Activated CD4-positive, alpha-beta T cell treated with anti-CD3 and anti-CD28 coated beads for 1 hour (primary cell): ENCODE measurements around the gene TPPP.
"Not testable (repeated sequence)": the region's sequence is repeated elsewhere in the genome, so short reads cannot be mapped to it uniquely, and the experiment has no call there.

Experiments
- DNase-seq: peaks from one replicate; pipeline ENCODE4 v3.0.0-alpha.2; 2020

Gene TPPP

GRCh38 chr5:643811-644271, 49.3 kb downstream of the TPPP start:
- DNase-seq, result no peak

- DNase-seq, result no peak
Observed at GRCh38 chr5:643351-643801, 49.8 kb downstream of the TPPP start.

- DNase-seq, result no peak
Observed at GRCh38 chr5:642481-642880, 50.7 kb downstream of the TPPP start.

DNA sequence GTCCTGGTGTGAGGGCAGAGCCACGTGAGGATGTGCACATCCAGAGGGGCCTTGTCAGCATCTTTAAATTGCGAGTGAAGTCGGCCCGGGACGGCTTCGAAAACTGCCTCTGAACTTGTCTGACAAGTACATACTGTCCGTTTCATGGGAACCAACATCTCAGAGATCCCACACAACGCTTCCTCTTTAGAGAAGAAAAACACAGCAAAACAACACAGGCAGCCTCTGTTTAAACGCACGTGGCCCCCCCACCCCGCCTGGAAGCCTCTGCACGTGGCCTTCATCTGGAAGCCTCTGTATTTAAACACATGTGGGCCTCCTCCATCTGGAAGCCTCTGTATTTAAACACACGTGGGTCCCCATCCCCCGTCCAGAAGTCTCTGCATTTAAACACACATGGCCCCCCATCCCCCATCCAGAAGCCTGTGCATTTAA, 51.8 kb downstream of the TPPP start:
- DNase-seq, result no peak

DNA sequence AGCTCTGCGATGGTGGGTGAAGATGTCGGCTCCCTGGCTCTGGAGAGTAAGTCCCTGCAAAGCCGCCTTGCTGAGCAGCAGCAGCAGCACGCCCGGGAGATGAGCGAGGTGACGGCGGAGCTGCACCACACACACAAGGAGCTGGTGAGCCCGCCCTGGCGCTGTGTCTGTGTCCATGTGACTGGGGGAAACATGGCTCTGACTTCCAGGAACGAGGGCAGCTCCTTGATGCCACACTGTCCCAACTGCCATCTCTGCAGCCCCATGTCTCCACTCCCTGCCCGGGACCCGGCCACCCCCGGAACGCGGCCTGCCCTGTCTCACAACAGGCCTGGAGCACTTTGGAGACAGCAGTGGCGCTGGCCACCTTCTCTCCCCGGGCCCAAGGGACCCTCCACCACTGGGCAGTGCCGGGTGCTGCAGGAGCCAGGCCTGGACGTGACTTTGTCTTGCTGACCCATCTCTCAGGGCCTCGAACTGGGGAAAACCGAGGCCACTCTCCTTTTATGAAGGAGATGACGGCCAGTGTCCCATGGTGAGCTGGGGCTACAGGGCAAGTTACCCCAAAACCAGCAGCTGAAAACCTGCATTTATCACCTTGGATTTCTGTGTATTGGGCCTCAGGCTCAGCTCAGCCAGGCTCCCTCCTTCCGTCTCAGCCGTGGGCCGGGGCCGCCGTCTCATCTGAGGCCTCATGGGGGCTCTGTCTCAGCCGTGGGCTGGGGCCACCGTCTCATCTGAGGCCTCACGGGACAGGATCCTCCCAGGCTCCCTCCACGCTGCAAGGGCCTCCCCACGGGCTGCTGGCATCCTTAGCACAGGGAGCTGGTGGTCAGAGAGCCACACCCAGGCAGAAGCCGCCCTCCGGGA, 52.5 kb downstream of the TPPP start:
- DNase-seq, result no peak

DNA sequence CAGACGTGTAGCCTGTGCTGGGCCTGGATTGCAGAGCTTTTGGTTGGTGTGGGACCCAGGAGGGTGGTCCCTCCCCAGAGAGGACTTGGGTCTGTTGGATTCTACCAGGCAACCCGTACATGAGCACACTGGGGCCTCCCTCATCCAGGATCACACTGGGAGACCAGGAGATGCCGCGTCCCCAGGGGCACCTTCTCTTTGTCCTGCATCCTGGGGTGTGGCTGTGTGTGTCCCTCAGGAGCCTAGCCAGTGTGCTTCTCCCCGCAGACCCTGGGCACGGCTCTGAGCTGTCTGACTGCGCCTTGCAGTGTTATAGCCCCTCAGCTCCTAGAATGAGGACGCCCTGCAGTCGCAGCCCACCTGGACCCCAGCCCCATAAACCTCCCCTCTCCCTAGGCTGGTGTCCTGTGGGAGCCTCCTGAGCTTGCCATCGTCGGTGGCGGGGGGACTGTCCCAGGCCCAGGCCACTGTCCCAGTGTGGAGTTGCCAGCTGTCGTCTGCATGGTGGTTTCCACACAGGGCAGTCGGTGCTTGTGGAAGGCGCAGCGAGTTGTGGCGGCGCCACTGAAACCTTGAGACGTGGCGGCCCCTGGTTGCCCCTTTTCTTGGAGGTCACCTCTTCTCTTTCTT, 53.5 kb downstream of the TPPP start:
- no peak for DNase-seq

DNA sequence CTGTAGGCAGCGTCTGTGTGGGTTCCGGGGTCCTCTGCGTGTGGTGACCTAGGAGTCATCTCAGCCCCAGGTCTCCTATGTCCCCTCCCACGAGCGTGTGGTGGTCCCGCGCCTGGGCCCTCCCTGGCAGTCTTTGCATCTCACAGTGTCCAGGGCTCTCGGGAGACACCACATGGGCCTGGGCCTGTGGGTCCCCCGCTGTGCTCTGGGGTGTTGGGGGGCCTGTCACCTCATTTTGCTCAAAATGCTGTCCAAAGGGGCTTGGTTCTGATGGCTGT, 54.0 kb downstream of the TPPP start:
- no peak for DNase-seq

DNA sequence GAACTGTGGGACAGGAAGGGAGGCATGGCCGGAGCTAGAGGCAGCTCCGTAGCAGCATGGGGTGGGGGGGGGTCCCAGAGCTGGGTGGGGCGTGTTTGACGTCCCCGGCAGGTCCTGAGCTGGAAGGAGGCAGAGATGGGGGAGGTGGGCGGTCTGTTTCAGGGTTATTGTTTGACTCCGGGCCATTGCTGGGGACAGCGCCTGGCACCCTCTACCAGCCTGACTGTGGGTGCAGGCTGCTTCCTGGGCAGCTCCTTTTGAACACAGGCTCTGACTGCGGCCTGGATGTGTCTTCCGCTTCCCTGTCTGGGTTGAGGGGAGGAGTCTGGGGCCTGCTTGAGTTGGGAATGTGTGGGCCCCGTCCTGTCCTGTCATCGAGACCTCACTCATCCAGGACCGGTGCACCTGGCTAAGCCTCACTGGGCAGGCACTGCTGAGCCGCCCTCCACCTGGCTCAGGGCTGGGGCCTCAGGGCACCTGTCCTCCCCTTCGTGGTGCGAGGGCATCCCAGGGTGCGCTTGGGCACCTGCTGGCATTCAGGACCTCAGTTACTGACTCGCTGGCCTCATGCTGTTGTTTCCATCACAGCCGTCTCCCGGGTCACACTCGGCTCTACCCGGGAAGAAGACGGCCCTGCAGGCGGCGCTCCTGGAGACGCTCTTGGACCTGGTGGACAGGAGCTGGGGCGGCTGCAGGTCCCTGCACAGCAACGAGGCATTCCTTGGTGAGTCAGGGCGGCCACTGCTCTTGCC, 54.5 kb downstream of the TPPP start:
- no peak for DNase-seq

GRCh38 chr5:637581-638450, 55.3 kb downstream of the TPPP start:
- no peak for DNase-seq

DNA sequence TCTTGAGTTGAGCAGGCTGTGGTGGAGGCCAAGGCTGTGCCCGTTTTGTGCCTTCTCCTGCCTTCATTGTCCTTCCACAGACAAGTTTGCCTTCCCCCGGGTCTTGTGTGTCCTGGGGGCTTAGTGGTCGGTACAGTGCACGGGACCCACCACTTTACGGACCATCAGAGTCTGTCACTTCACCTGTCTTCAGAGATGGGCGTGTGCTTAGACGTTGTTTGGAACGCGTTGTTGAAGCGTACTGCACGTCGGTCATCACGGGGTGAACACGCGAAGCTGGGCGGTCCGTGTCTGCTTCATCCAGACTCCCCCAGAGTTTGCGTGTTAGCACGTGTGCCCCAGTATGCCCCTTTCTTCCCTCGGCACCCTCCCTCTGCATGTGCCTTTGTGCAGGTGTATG, 56.2 kb downstream of the TPPP start:
- no peak for DNase-seq

GRCh38 chr5:635306-636055, 57.7 kb downstream of the TPPP start:
- DNase-seq, result no peak

DNA sequence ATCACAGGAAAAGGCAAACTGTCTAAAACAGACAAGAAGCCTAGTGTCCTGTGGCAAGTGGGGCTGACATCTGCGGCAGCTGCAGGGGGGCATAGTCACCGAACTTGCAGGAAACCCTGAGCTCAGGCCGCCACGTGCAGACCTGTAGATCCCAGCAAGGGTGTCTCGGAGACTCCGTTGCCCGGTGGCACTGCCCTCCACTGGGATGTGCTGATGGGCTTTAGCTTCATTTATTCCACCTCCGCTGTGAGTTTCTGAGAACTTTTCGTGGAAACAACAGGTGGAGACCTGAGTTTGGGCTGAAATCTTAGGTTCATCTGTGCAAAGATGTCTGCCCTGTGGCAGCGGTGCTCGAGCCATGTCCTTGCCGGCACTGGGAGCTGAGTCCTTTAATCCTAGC, 59.0 kb downstream of the TPPP start:
- DNase-seq, result no peak

- no peak for DNase-seq
Observed at GRCh38 chr5:633501-633955, 59.6 kb downstream of the TPPP start.

- DNase-seq, result not testable (repeated sequence)
Observed at GRCh38 chr5:628351-629205, 64.6 kb downstream of the TPPP start.

DNA sequence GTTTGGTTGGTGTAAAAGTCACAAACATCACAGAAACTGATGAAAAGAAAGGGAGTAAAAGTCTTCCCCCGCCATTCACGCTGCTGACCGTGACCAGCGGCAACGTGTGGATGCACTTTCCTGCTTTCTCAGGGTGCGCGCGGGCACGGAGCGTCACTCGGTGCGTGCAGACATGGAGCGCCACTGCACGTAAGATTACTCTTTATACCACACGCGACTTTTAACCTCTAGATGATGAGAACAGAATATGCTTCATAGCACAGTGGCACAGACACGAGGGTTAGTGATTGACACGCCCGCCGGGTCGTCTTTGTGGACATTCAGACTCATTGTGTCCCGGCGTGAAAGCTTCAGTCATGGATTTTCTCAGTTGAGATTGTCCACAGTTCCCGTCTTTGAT, 65.3 kb downstream of the TPPP start:
- no peak for DNase-seq

DNA sequence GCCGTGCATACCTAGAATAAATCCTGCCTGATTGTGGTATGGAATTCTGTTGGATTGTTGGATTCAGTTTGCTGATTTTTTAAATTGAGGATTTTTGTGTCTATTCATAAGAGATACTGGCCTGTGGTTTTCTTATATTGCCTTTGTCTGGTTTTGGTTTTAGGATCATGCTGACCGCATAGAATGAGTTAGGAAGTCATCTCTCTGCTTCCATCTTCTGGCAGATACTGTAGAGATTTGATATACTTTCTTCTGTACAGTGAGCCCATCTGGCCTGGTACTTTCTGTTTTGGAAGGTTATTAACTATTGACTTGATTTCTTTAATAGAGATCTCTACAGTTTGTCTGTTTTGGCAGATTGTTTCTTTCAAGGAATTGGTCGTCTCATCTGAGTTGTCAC, 66.3 kb downstream of the TPPP start:
- DNase-seq, result no peak

GRCh38 chr5:625516-625915, 67.6 kb downstream of the TPPP start:
- DNase-seq, result no peak

- no peak for DNase-seq
Observed at GRCh38 chr5:624951-625230, 68.3 kb downstream of the TPPP start.

- DNase-seq, result no peak
Observed at GRCh38 chr5:624118-624950, 68.8 kb downstream of the TPPP start.

DNA sequence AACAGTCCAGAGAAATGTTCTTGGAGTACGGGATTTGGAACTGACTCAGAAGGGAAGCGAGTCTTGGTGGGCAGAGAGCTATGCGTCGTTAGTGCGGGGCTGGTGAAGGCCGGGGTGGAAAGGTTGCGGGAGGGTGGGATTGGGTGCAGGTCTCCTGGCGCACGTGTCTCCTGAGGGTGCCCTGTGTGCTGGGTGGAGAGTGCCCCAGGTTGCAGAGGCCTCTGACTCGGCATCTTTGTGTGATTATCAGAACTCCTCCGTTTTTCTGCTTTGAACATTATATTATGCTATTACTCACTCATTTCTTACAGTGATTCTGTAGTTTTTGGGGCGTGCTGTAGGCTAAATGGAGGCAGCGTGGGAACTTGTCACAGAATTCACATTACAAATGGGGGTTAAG, 69.6 kb downstream of the TPPP start:
- DNase-seq, result no peak
